HepG2 (cell line): ENCODE results near the gene POFUT2. TPM values are rescaled to one million over a fixed set of nuclear protein-coding genes. Genes with fewer than 3 reads are reported as not detected.

Source experiments
- FOSL1 ChIP-seq: sonication (generic); formaldehyde crosslinking; IDR thresholded peaks from 2 replicates; pipeline ENCODE4 v1.9.0; 2021; ENCODE audit warnings: missing genetic modification reagents, borderline replicate concordance
- FOXK2 ChIP-seq: fragments of 450-650 bp; IDR thresholded peaks from 2 replicates; pipeline ENCODE4 v1.6.1; 2016
- GATA4 ChIP-seq: sonication (generic); IDR thresholded peaks from 2 replicates; pipeline ENCODE4 v1.6.1; 2016; ENCODE audit warnings: antibody characterized with exemption, low read depth, borderline replicate concordance
- HMG20A ChIP-seq: IDR thresholded peaks from 2 replicates; pipeline ENCODE4 v1.6.1; 2016; ENCODE audit warnings: borderline replicate concordance
- HOXD1 ChIP-seq: sonication (generic); formaldehyde crosslinking; IDR thresholded peaks from 2 replicates; pipeline ENCODE4 v1.5.0; 2020; ENCODE audit warnings: missing genetic modification reagents
- KAT2B ChIP-seq: fragments of 150-350 bp; IDR thresholded peaks from 2 replicates; pipeline ENCODE4 v1.6.1; 2014; ENCODE audit warnings: low read depth, low read length, borderline replicate concordance
- KLF12 ChIP-seq: sonication (generic); formaldehyde crosslinking; IDR thresholded peaks from 2 replicates; pipeline ENCODE4 v1.4.0; 2020; ENCODE audit warnings: missing genetic modification reagents, borderline replicate concordance
- MATR3 ChIP-seq: sonication (generic); formaldehyde crosslinking; IDR thresholded peaks from 2 replicates; pipeline ENCODE4 v1.4.0; 2020; ENCODE audit warnings: missing genetic modification reagents
- SAP130 ChIP-seq: IDR thresholded peaks from 2 replicates; pipeline ENCODE4 v1.6.1; 2016; ENCODE audit warnings: low read depth
- SRSF1 ChIP-seq: fragments of 200-400 bp; formaldehyde crosslinking; optimal IDR thresholded peaks from 2 replicates; pipeline ENCODE3; 2017; ENCODE audit warnings: mild to moderate bottlenecking, low read depth, low read length, moderate library complexity
- ZBTB21 ChIP-seq: sonication (generic); formaldehyde crosslinking; IDR thresholded peaks from 2 replicates; pipeline ENCODE4 v1.4.0; 2020; ENCODE audit warnings: missing genetic modification reagents
- ZEB1 ChIP-seq: IDR thresholded peaks from 2 replicates; pipeline ENCODE4 v1.6.1; 2012; ENCODE audit warnings: mild to moderate bottlenecking, low read depth, inconsistent platforms; ENCODE audit not compliant: insufficient replicate concordance
- ZMYM2 ChIP-seq: sonication (generic); formaldehyde crosslinking; IDR thresholded peaks from 2 replicates; pipeline ENCODE4 v1.8.0; 2022; ENCODE audit warnings: mild to moderate bottlenecking, missing genetic modification reagents
- ZNF17 ChIP-seq: sonication (generic); formaldehyde crosslinking; IDR thresholded peaks from 2 replicates; pipeline ENCODE4 v1.5.0; 2020; ENCODE audit warnings: mild to moderate bottlenecking, missing genetic modification reagents
- ZNF589 ChIP-seq: sonication (generic); formaldehyde crosslinking; conservative IDR thresholded peaks from 2 replicates; pipeline ENCODE4 v1.8.0; 2022; ENCODE audit warnings: mild to moderate bottlenecking, moderate library complexity, missing genetic modification reagents
- ZNF674 ChIP-seq: sonication (generic); formaldehyde crosslinking; IDR thresholded peaks from 2 replicates; pipeline ENCODE4 v1.5.0; 2020; ENCODE audit warnings: low read depth, mild to moderate bottlenecking, missing genetic modification reagents
- ZNF761 ChIP-seq: sonication (generic); formaldehyde crosslinking; conservative IDR thresholded peaks from 2 replicates; pipeline ENCODE4 v1.4.0; 2020; ENCODE audit warnings: mild to moderate bottlenecking, missing genetic modification reagents
- ZNF790 ChIP-seq: sonication (generic); formaldehyde crosslinking; IDR thresholded peaks from 2 replicates; pipeline ENCODE4 v1.8.0; 2022; ENCODE audit warnings: missing genetic modification reagents, mild to moderate bottlenecking, borderline replicate concordance
- ZSCAN20 ChIP-seq: sonication (generic); formaldehyde crosslinking; IDR thresholded peaks from 2 replicates; pipeline ENCODE4 v1.4.0; 2020; ENCODE audit warnings: missing genetic modification reagents, mild to moderate bottlenecking, borderline replicate concordance
- polyA plus RNA-seq, 8 experiments: library from polyadenylated mRNA; depleted of rRNA in 3 of 8; stranded (reverse) in 7 of 8; unstranded in 1 of 8; fragments of >200 nt; fragmentation: Illumina TruSeq in 4 of 8; extraction: Trizol in 4 of 8; gene quantifications; 2 replicates each; pipeline versions ENCODE4 v1.2.1 to v1.2.3, GENCODE V29; 2011 to 2016; ENCODE audit warnings: low read depth in 4 of 8, missing spikeins in 1 of 8, mixed read lengths in 1 of 8; ENCODE audit not compliant: insufficient read depth in 1 of 8
- total RNA-seq, 5 experiments: library from RNA; depleted of rRNA; stranded (reverse); fragments of >200 nt; fragmentation: Illumina TruSeq; extraction: Trizol; gene quantifications; 2 replicates each; pipeline ENCODE4 v1.2.3, GENCODE V29; 2016; ENCODE audit warnings: low read depth in 1 of 5
- TF ChIP-seq, protein P1 (sequence below): fragments of 450-650 bp; IDR thresholded peaks from 2 replicates; pipeline ENCODE4 v1.6.1; 2017
- TF ChIP-seq, protein P2 (sequence below): fragments of 450-650 bp; IDR thresholded peaks from 2 replicates; pipeline ENCODE4 v1.6.1; 2017; ENCODE audit warnings: mild to moderate bottlenecking
- TF ChIP-seq, protein P3 (sequence below): sonication (generic); formaldehyde crosslinking; conservative IDR thresholded peaks from 2 replicates; pipeline ENCODE4 v1.8.0; 2022; ENCODE audit warnings: missing genetic modification reagents
- TF ChIP-seq, protein P4 (sequence below): IDR thresholded peaks from 2 replicates; pipeline ENCODE4 v1.6.1; 2016; ENCODE audit warnings: missing compliant biosample characterization, missing genetic modification reagents, borderline replicate concordance

Gene POFUT2
- total and polyA plus RNA-seq, 2 of the 13 experiments (the other 11 are each of a cell fraction or from before 2014, with no cell fraction given), result 22.8 to 24.0 TPM

DNA sequence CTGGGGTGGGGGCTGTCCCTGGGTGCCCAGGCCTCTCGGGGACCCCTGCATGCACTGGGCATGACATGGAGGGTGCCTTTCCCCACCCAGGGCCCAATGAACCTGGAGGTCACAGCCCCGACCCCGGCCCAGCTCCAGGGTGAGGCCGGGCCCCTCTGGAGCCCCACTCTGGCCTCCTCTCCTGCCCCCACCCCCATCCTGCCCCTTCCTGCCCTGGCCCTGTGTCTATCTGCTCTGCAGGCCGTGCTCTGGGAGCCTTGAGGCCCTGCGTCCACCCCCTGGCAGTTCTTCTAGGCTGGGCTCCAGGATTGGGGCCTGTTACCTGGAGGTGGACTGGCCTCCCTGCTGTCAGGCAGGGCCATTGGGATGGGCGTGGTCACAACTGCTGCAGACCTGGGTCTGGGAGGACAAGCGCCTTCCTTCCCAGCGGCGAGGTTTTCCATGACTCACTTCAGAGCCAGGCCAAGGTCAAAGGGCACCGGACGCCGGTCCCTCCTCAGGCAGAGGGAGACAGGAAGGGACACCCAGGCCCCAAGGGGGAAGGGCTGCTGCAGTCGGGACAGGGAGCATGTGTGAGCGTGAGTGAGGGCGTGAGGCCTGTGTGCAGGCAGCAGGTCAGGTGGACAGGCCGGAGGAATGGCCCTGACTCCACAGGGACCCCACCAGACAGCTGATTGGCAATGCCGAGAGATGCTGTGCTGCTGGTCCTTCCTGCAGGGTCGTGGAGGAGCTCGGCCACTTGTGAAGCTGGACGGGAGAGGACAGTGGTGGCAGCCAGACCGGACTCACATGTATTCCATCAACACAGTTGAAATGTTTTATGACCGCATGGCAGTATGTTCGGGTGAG lies 31.1 kb upstream of the POFUT2 start (continued):
- TF ChIP-seq SRSF1 (no peak), ZNF674 (CRISPR knock-in tag) (no peak), ZNF17 (CRISPR knock-in tag) (no peak), ZSCAN20 (CRISPR knock-in tag) (no peak), KAT2B (no peak), HOXD1 (CRISPR knock-in tag) (no peak), ZNF761 (CRISPR knock-in tag) (no peak), GATA4 (no peak), ZNF589 (peak; percentile 50), ZEB1 (no peak), ZMYM2 (CRISPR knock-in tag) (no peak), SAP130 (peak; percentile 90), ZBTB21 (CRISPR knock-in tag) (no peak), KLF12 (peak; percentile 71; the same call in 1 of the 2 replicates), MATR3 (CRISPR knock-in tag) (no peak), ZNF790 (CRISPR knock-in tag) (no peak), FOSL1 (CRISPR knock-in tag) (peak; percentile 84; the same call in 1 of the 2 replicates), FOXK2 (no peak), HMG20A (peak; percentile 46; the same call in 1 of the 2 replicates)
- TF ChIP-seq, protein P1, sequence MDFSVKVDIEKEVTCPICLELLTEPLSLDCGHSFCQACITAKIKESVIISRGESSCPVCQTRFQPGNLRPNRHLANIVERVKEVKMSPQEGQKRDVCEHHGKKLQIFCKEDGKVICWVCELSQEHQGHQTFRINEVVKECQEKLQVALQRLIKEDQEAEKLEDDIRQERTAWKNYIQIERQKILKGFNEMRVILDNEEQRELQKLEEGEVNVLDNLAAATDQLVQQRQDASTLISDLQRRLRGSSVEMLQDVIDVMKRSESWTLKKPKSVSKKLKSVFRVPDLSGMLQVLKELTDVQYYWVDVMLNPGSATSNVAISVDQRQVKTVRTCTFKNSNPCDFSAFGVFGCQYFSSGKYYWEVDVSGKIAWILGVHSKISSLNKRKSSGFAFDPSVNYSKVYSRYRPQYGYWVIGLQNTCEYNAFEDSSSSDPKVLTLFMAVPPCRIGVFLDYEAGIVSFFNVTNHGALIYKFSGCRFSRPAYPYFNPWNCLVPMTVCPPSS, result no peak
- TF ChIP-seq, protein P2, sequence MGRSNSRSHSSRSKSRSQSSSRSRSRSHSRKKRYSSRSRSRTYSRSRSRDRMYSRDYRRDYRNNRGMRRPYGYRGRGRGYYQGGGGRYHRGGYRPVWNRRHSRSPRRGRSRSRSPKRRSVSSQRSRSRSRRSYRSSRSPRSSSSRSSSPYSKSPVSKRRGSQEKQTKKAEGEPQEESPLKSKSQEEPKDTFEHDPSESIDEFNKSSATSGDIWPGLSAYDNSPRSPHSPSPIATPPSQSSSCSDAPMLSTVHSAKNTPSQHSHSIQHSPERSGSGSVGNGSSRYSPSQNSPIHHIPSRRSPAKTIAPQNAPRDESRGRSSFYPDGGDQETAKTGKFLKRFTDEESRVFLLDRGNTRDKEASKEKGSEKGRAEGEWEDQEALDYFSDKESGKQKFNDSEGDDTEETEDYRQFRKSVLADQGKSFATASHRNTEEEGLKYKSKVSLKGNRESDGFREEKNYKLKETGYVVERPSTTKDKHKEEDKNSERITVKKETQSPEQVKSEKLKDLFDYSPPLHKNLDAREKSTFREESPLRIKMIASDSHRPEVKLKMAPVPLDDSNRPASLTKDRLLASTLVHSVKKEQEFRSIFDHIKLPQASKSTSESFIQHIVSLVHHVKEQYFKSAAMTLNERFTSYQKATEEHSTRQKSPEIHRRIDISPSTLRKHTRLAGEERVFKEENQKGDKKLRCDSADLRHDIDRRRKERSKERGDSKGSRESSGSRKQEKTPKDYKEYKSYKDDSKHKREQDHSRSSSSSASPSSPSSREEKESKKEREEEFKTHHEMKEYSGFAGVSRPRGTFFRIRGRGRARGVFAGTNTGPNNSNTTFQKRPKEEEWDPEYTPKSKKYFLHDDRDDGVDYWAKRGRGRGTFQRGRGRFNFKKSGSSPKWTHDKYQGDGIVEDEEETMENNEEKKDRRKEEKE, result no peak
- TF ChIP-seq, protein P3, sequence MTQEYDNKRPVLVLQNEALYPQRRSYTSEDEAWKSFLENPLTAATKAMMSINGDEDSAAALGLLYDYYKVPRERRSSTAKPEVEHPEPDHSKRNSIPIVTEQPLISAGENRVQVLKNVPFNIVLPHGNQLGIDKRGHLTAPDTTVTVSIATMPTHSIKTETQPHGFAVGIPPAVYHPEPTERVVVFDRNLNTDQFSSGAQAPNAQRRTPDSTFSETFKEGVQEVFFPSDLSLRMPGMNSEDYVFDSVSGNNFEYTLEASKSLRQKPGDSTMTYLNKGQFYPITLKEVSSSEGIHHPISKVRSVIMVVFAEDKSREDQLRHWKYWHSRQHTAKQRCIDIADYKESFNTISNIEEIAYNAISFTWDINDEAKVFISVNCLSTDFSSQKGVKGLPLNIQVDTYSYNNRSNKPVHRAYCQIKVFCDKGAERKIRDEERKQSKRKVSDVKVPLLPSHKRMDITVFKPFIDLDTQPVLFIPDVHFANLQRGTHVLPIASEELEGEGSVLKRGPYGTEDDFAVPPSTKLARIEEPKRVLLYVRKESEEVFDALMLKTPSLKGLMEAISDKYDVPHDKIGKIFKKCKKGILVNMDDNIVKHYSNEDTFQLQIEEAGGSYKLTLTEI (CRISPR knock-in tag), result no peak
- TF ChIP-seq, protein P4, sequence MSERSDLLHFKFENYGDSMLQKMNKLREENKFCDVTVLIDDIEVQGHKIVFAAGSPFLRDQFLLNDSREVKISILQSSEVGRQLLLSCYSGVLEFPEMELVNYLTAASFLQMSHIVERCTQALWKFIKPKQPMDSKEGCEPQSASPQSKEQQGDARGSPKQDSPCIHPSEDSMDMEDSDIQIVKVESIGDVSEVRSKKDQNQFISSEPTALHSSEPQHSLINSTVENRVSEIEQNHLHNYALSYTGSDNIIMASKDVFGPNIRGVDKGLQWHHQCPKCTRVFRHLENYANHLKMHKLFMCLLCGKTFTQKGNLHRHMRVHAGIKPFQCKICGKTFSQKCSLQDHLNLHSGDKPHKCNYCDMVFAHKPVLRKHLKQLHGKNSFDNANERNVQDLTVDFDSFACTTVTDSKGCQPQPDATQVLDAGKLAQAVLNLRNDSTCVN, result peak; percentile 33; the same call in 1 of the 2 replicates
